NCI-H345 treated with DMSO at 0.1 percent for 48 hours (cell line): ENCODE data around the gene COX10.

Experiments used
- DNase-seq: peaks from one replicate; lab custom pipeline; 2025; ENCODE audit not compliant: unreplicated experiment; lab: John Stamatoyannopoulos, UW

The COX10 gene

GRCh38 chr17:14068542-14069250 lies 608 bp upstream of the COX10 start:
- DNase-seq: no peak

GRCh38 chr17:14070344-14070984 lies 1.2 kb downstream of the COX10 start:
- DNase-seq: no peak

- no peak for DNase-seq
These were observed 3.6 kb downstream of the COX10 start for GRCh38 chr17:14072881-14073280.

- no peak for DNase-seq
These were observed 8.7 kb downstream of the COX10 start for GRCh38 chr17:14078027-14078426.

- DNase-seq: no peak
These were observed 11.5 kb downstream of the COX10 start for GRCh38 chr17:14080847-14081251.

- no peak for DNase-seq
These were observed 13.5 kb downstream of the COX10 start for GRCh38 chr17:14082848-14083247.

GRCh38 chr17:14084955-14085354 lies 15.7 kb downstream of the COX10 start:
- DNase-seq: no peak

- no peak for DNase-seq
These were observed 16.9 kb downstream of the COX10 start for GRCh38 chr17:14086189-14086588.

- DNase-seq: no peak
These were observed 19.9 kb downstream of the COX10 start for GRCh38 chr17:14089179-14089578.

GRCh38 chr17:14091367-14091766 lies 22.1 kb downstream of the COX10 start:
- DNase-seq: no peak

GRCh38 chr17:14092808-14093207 lies 23.5 kb downstream of the COX10 start:
- no peak for DNase-seq

GRCh38 chr17:14094676-14095601 lies 25.6 kb downstream of the COX10 start:
- DNase-seq: no peak

- DNase-seq: no peak
These were observed 26.3 kb downstream of the COX10 start for GRCh38 chr17:14095631-14096030.

- DNase-seq: no peak
These were observed 28.9 kb downstream of the COX10 start for GRCh38 chr17:14098246-14098645.

GRCh38 chr17:14101976-14102375 lies 32.7 kb downstream of the COX10 start:
- DNase-seq: no peak

GRCh38 chr17:14103836-14104235 lies 34.5 kb downstream of the COX10 start:
- no peak for DNase-seq

GRCh38 chr17:14104734-14105133 lies 35.4 kb downstream of the COX10 start:
- no peak for DNase-seq

- no peak for DNase-seq
These were observed 38.6 kb downstream of the COX10 start for GRCh38 chr17:14107889-14108288.

GRCh38 chr17:14112407-14112806 lies 43.1 kb downstream of the COX10 start:
- no peak for DNase-seq

GRCh38 chr17:14113137-14113536 lies 43.8 kb downstream of the COX10 start:
- DNase-seq: no peak

- no peak for DNase-seq
These were observed 47.1 kb downstream of the COX10 start for GRCh38 chr17:14116263-14117024.
